Lower leg skin (tissue), 3 donors: ENCODE results near the gene GFM2.

Experiments
- CTCF ChIP-seq, 3 donors: fragments of 450-650 bp; IDR thresholded peaks; one replicate each; pipeline ENCODE4 v1.5.1; 2016; ENCODE audit warnings: antibody characterized with exemption in 3 of 3, mild to moderate bottlenecking in 3 of 3, moderate library complexity in 2 of 3
- POLR2A ChIP-seq, 2 donors: fragments of 450-650 bp; IDR thresholded peaks; one replicate each; pipeline ENCODE4 v1.6.1; 2016 to 2017; ENCODE audit warnings: antibody characterized with exemption in 2 of 2, mild to moderate bottlenecking in 1 of 2, moderate library complexity in 1 of 2

- TF ChIP-seq CTCF (IDR thresholded peaks at IDR 0.05) (no peak), POLR2A (IDR thresholded peaks at IDR 0.05) (no peak)
Measured at GRCh38 chr5:74765201-74765600, 1.7 kb downstream of the GFM2 start.
